CD4-positive, alpha-beta T cell treated with Interleukin-21 for 1 hour (primary cell): ENCODE data around the gene HORMAD1.
"Not testable (repeated sequence)": the region's sequence is repeated elsewhere in the genome, so short reads cannot be mapped to it uniquely, and the experiment has no call there.

Experiments used
- DNase-seq: peaks from one replicate; pipeline ENCODE4 v3.0.0-alpha.2; 2020

HORMAD1 gene, protein sequence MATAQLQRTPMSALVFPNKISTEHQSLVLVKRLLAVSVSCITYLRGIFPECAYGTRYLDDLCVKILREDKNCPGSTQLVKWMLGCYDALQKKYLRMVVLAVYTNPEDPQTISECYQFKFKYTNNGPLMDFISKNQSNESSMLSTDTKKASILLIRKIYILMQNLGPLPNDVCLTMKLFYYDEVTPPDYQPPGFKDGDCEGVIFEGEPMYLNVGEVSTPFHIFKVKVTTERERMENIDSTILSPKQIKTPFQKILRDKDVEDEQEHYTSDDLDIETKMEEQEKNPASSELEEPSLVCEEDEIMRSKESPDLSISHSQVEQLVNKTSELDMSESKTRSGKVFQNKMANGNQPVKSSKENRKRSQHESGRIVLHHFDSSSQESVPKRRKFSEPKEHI

DNA sequence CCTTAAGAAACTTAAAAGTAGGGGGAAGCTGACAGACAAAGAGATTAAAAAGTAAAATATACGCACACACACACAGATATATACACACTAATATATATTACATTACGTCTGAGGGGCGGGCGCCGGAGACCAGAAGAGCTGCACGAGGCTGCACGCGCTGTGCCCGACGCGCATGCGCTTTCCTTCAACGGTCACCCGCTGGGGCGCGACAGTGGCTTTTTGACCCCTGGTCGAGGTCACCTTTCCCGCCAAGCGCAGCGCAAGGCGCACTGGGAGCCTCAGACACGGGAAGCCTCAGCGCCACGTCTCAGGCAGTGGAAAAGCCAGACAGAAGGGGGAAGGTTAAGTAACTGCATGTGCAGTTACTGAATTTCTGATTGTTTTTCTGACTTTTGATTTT, at the start of gene HORMAD1:
Gene HORMAD1 (minus strand): TSS at position 193 of the 400 bp plus-strand sequence. CDS start 1,390 bp downstream, outside the sequence.
- DNase-seq, result no peak

DNA sequence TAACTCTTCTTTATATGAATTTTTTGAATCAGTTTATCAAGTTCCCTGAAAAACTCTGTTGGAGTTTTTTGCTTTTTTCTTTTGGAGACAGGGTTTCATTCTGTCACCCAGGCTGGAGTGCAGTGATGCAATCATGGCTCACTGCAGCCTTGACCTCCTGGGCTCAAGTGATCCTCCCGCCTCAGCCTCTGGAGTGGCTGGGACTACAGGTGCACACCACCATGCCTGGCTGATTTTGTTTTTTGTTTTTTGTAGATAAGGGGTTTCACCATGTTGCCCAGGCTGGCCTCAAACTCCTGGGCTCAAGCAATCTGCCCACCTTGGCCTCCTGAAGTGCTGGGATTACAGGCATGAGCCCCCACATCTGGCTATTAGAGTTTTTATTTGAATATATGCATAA, 47.0 kb upstream of the HORMAD1 start:
- not testable (repeated sequence) for DNase-seq

DNA sequence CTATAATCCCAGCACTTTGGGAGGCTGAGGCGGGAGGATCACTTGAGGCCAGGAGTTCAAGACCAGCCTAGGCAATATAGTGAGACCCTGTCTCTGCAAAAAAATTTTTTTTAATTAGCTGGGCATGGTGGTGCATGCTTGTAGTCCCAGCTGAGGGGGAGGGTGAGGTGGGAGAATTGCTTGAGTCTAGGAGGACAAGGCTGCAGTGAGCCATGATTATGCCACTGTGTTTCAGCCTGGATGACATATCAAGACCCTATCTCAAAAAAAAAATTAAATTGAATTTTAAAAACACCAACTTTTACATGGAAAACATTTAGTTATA, 45.2 kb upstream of the HORMAD1 start:
- DNase-seq, result not testable (repeated sequence)

DNA sequence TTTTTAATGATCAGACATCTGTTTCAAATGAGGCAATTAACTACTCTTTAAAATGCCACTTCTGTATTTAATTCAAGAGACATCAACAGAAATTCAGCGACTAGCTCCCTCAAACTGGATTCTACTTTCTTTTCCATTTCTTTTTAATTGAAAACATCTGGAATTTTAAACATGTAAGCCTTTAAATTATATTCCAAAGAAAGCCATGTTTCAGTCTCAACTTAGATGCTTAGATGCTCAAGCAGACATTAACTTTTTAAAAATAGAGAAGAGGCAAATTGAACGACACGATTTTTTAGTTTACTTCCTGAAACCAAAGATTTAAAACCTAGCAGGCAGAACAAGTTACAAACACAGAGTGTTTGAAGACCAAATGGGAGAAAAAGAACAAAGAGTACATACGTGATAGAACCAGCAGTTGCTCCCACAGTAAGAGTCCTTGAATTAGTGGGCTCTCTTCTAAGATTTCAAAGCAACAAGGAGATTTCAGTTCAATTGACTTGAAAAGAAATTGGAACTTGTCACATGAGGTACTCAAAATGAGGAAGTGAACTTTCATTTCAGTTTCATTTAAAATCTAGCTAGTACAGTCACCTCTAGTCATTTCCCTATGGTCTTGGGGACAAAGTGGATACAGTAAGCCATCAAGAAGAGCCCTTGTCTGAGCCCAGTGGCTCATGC, 44.7 kb upstream of the HORMAD1 start, which contains the start of gene CTSS:
Gene CTSS (minus strand): TSS at position 483 of the 681 bp plus-strand sequence. CDS start 1,015 bp downstream, outside the sequence.
- DNase-seq, result peak; percentile 45

DNA sequence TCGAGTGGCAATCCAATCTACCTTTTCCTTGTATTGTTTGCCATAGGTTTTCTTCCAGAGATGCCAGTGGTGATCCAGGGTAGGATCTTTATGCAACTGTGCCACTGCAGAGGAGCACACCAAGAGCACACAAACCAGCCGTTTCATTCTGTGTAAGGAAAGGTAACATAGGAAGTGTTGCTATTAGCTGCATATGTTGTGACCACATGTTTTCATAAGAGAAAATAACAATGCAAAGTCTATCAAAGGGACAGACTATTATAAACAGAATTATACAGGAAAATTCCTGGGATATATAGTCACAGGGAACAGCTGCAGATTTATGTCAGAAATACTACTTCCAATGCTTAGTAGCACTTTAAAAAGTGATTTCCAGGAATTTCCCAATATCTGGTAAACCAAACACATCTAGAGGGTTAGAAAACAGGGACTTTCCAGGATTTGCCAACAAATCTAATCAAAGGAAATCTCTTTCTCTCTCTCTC, 44.0 kb upstream of the HORMAD1 start:
- DNase-seq, result peak; percentile 36

DNA sequence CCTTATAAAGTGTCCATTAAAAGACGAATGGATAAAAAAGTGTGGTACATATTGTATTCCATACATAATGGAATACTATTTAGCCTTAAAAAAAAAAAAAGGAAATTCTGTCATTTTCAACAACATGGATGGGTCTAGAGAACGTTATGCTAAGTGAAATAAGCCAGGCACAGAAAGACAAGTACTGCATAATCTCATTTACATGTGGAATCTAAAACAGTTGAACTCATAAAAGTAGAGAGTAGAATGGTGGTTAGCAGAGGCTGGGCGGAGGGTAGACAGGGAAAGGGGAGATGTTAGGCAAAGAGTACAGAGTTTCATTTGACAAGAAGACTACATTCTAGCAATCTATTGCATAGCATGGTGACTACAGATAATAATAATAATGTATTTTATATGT, 42.3 kb upstream of the HORMAD1 start:
- DNase-seq, result no peak

DNA sequence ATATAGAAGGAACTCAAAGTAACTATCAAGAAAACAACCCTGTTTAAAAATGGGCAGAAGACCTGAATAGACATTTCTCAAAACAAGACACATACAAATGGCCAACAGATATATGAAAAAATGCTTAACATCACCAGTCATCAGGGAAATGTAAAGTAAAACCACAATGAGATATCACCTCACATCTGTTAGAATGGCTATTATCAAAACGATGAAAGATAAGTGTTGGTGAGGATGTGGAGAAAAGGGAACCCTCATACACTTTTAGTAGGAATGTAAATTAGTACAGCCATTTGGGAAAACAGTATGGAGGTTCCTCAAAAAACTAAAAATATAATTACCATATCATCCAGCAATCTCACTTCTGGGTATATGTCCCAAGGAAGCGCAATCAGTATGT, 41.9 kb upstream of the HORMAD1 start:
- no peak for DNase-seq

DNA sequence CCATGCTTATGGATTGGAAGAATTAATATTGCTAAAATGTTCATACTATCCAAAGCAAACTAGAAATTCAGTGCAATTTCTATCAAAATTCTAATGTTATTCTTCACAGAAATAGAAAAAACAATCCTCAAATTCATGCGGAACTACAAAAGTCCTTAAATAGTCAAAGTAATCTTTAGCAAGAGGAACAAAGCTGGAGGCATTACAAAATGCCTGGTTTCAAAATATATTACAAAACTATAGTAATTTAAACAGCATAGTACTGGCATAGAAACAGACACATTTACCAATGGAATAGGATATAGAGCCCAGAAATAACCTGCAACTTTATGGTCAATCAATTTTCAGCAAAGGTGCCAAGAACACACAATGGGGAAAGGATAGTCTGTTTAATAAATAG, 41.1 kb upstream of the HORMAD1 start:
- DNase-seq, result no peak

DNA sequence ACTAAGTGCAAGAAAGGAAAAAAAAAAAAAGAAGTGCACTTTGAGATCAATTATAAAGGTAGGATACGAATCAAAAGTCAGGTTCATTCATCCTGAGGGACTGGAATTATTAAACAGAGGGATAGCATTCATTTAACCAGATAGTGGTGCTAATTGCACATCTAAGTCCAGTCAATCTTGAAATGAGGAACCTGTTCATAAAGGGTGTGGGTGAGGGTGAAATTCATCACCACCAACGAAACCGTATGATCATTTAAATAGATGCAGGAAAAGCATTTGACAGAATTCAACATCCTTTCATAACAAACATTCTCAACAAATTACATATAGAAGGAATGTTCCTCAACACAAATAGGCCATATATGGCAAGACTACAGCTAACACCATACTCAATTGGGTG, 39.3 kb upstream of the HORMAD1 start:
- no peak for DNase-seq

DNA sequence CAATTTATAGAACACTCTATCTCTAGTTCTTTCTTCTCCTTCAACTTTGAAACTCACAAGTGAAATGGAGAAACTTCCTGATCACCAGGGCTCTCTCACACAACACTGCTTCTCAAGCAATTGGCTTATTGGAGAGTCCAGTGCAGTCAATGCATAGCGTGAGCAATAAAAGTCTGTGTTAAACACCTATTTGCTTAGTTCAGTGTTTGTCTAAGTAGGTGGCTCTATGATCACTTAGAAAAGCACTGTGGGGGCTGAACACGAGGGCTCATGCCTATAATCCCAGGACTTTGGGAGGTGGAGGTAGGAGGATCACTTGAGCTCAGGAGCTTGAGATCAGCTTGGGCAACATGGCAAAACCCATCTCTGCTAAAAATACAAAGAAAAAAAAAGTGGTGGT, 32.7 kb upstream of the HORMAD1 start:
- DNase-seq, result no peak

DNA sequence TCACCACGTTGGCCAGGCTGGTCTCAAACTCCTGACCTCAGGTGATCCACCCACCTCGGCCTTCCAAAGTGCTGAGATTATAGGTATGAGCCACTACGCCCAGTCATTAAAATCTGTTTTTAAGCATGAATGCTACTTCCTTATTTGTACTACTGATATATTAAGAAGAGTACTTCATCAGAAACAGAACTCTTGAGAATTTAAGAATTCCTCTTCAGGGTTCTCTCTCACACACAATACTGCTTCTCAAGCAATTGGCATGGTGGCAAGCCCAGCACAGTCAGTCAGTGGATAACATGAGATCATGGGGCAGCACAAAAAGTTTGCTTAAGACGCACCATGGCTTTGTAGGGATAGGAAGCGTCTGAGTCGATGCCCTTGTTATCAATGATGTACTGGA, 30.7 kb upstream of the HORMAD1 start:
- no peak for DNase-seq

DNA sequence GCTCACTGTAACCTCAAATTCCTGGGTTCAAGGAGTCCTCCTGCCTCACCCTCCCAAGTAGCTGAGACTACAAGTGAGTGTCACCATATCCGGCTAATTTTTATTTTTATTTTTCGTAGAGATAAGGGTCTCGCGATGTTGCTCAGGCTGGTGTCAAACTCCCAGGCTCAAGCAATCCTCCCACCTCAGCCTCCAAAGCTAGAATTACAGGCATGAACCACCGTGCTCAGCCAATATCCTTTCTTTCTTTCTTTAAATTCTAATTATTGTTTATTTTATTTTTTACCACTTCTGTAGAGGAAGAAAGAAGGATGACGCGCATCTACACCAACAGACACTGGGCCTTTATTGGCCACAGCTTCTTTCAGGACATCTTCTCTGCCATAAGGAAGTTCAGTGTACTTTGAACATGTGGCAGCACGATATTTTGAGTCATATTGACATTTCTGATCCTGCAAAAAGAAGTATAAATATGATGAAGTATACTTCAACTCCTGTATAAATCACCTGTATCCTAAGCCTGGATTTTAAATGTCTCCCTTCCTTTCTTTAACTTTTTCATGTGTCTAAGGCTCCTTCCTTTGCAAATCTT, 29.1 kb upstream of the HORMAD1 start:
- no peak for DNase-seq

DNA sequence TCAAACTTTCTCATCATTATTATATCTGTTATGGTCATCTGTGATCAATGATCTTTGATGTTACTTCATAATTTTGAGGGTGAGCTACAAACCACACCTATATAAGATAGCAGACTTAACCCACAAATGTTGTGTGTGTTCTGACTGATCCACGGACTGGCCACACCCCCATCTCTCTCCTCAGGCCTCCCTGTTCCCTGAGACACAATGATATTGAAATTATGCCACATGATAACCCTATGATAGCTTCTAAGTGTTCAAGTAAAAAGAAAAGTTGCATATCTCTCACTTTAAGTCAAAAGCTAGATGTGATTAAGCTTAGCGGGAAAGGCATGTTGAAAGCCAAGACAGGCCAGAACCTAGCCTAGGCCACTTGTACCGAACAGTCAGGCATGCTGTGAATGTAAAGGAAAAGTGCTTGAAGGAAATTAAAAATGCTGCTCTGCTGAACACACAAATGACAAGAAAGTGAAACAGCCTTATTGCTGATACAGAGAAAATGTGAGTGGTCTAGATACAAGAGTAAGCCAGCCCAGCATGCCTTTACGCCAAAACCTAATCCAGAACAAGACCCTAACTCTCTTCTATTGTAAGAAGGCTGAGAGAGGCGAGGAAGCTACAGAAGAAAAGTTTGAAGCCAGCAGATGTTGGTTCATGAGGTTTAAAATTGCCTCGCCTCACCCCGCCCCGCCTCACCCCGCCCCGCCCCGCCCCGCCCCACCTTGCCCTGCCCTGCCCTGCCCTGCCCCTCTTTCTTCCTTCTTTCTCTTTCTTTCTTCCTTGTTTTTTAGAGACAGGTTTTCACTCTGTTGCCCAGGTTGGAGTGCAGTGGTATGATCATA, 28.4 kb upstream of the HORMAD1 start:
- no peak for DNase-seq

DNA sequence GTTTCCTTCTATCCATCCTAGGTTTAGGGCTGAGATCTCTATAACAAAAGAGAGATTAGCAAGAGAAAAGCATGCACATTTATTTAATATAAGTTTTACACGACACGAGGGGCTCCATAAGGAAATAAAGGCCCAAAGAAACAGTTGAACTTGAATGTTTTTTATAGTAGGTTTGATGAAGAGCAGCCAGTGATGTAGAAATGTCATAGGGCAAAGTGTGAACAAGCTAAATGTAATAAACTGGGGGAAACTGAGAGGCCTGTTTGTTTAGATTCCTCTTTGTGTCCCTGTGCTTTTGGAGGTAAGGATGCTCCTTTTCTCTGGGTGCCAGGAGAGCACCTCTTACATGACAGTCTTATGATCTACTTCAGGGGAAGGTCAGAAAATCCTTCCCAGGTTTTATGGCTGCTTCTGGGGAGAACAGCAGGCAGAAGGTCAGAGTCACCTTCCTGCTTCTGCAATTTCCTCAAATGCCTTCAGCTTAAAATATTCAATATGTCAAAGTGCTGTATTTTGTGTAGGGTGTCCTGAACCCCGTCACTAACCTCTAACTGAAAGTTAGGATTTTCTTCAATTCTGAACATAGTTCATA, 9.5 kb upstream of the HORMAD1 start:
- no peak for DNase-seq

DNA sequence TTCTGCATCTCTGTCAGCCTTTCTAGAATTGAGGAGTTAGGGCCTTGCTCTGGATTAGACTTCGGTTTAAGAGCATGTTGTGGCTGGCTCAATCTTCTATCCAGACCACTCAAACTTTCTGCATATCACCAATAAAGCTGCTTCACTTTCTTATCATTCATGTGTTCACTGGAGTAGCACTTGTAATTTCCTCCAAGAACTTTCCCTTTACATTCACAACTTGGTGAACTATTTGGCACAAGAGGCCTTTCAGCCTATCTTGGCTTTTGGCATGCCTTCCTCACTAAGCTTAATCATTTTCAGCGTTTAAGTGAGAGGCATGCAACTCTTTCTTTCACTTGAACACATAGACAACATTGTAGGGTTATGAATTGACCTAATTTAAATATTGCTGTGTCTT, 3.6 kb upstream of the HORMAD1 start:
- no peak for DNase-seq

DNA sequence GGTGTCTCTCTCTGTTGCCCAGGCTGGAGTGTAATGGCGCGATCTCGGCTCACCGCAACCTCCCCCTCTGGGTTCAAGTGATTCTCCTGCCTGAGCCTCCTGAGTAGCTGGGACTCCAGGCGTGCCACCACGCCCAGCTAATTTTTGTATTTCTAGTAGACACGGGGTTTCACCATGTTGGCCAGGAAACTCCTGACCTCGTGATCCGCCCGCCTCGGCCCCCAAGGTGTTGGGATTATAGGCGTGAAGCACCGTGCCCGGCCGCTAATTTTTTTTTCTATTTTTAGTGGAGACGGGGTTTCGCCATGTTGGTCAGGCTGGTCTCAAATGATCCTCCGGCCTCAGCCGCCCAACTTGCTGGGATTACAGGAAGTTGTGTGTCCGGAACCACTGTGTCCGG, 597 bp downstream of the HORMAD1 start:
- no peak for DNase-seq

DNA sequence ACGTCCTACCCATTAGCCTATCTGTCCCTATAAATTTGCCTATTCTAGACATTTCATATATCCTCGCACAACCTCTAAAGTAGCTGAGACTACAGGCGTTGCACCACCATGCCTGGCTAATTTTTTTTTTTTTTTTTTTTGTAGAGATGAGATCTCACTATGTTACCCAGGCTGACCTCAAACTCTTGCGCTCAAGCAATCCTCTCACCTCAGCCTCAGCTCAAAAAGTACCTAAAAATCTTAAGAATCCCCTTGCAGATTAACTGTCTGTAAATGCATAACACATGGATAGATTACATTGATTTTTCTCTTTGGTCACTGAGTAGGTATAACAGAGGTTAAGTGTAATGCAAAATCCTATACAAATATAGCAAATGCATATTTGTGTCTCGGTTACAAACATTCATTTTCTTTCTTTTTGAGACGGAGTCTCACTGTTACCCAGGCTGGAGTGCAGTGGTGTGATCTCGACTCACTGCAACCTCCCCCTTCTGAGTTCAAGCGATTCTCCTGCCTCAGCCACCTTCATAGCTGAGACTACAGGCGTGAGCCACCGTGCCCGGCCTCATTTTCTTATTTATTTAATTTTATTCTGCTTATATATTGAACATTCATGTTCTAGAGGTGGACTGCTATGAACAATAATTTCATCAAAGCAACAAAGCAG, 2.3 kb downstream of the HORMAD1 start:
- no peak for DNase-seq

DNA sequence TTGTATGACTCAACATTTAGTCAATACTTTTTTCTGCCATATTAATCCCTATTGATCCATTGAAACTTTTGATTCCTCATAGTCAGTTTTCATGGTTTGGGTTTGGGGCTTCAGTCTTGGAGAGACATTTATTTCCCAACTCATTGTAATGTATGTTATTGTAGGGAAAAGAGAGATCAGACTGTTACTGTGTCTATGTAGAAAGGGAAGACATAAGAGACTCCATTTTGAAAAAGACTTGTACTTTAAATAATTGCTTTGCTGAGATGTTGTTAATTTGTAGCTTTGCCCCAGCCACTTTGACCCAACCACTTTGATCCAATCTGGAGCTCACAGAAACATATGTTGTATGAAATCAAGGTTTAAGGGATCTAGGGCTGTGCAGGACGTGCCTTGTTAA, 11.7 kb downstream of the HORMAD1 start:
- not testable (repeated sequence) for DNase-seq

DNA sequence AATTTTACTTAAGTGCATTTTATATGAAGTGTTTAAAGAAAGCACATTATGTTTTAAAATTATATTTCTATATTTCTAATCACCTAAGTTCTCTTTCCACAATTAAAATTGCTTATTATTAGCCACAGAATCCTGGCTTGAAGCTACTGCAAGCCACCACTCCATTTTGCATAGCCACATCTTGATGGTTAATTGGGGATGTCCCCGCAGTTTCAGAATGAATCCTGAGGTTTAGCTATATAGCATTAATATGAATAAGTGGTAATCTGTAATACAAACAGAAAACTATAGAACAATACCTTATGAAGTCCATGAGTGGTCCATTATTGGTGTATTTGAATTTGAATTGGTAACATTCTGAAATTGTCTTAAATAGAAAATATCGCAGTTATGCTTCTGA, 12.1 kb downstream of the HORMAD1 start:
- no peak for DNase-seq

DNA sequence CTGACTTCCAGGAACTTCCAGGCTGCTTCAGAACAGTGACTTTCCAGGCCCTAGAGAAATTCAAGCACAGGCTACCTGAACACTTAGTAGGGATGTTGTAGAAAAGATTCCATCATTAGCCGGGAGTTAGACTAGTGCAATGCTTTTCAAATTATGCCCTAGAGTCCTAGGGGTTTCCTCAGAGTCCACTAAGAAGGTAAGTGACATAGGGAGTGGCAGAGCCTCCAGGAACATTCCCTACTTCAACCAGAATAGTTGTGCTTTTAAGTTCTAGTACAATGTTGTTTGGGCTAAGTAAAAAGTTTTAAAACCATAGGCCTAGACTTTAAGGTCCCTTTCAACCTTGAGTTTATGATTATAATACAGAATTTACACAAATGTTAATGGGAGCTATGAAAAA, 14.6 kb downstream of the HORMAD1 start:
- no peak for DNase-seq

DNA sequence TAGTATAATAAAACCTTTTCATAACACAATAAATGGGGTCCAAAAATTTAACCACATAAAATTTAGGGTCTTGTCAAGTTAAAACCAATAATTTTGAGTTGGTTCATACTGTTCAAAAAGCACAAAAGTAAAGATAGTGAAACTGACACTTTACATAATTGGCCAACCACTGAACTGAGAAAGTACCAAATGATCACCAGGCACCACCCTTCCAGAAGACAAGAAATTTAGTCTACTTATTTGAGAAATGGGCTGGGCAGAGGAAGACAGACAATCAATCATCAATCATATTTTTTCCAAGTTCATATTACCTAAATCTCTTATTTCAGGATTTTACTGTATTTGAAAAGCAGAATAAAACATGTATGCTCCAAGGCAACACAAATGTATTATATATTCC, 17.3 kb downstream of the HORMAD1 start:
- no peak for DNase-seq
